HCT116 (cell line): ENCODE results near the gene POU1F1. TPM values are rescaled to one million over a fixed set of nuclear protein-coding genes. Genes with fewer than 3 reads are reported as not detected.

Source experiments
- ATAC-seq: fragments of 200-7000 bp; cut with Tn5 transposase; 2 replicates; pipeline ENCODE4 v1.9.1; 2020; ENCODE audit warnings: mild to moderate bottlenecking, moderate library complexity
- BruUV-seq: library from RNA; stranded (reverse); fragments of 400-500 nt; replicated peaks from 2 replicates; lab custom pipeline; 2021; lab: Mats Ljungman, UMichigan
- CTCF ChIA-PET: fragments of 300-600 bp; sonication (Branson Sonifier 250); formaldehyde crosslinking; loops from one replicate; lab custom pipeline; 2021; ENCODE audit warnings: antibody characterized with exemption; lab: Charles Lee
- POLR2A ChIA-PET: fragments of 300-600, 350-600 bp; sonication (Branson Sonifier 250); formaldehyde crosslinking; loops from one replicate; lab custom pipeline; 2021; ENCODE audit warnings: antibody characterized with exemption; lab: Charles Lee
- RAD21 ChIA-PET, 2 experiments: fragments of 300-600 bp; sonication (Branson Sonifier 250); formaldehyde crosslinking; loops; one replicate each; lab custom pipeline; 2023; ENCODE audit warnings: low total read pairs in 2 of 2; ENCODE audit not compliant: uncharacterized antibody in 2 of 2, unreplicated experiment in 2 of 2, low non-redundant PET in 1 of 2; lab: Charles Lee
- DNase-seq: peaks from one replicate; pipeline ENCODE4 v3.0.0-alpha.2; 2010; ENCODE audit warnings: low read depth, low spot score
- H2AFZ ChIP-seq: fragments of 200-600 bp; shearing (Covaris generic), sonication (generic); 2 replicates; pipeline ENCODE4 v1.6.1; 2017; ENCODE audit warnings: low read depth, mixed run types, mixed read lengths, antibody characterized with exemption, low read length; ENCODE audit not compliant: poor library complexity, severe bottlenecking
- H3K27ac ChIP-seq: 2 replicates; pipeline ENCODE4 v1.5.1; 2012; ENCODE audit warnings: low read depth, low read length
- H3K27me3 ChIP-seq: fragments of 200-600 bp; sonication (generic); 2 replicates; pipeline ENCODE4 v1.6.1; 2016; ENCODE audit warnings: mixed run types, low read length, mixed read lengths; ENCODE audit not compliant: insufficient read depth
- H3K36me3 ChIP-seq, 2 experiments: fragments of 200-500 bp in 1 of 2; fragments of 200-600 bp in 1 of 2; sonication (Bioruptor generic) in 1 of 2; sonication (generic) in 1 of 2; 2 replicates each; pipeline versions ENCODE4 v1.5.1 to v1.6.1; 2014 to 2016; ENCODE audit warnings: low read length in 2 of 2, inconsistent platforms in 1 of 2, mixed read lengths in 1 of 2, mixed run types in 1 of 2; ENCODE audit not compliant: insufficient read depth in 2 of 2, control insufficient read depth in 1 of 2
- H3K4me1 ChIP-seq, 2 experiments: fragments of 200-600 bp in 1 of 2; sonication (generic) in 1 of 2; 2 replicates each; pipeline versions ENCODE4 v1.5.1 to v1.6.1; 2012 to 2017; ENCODE audit warnings: low read length in 2 of 2, inconsistent platforms in 1 of 2, mild to moderate bottlenecking in 1 of 2, mixed read lengths in 1 of 2, mixed run types in 1 of 2, moderate library complexity in 1 of 2; ENCODE audit not compliant: insufficient read depth in 2 of 2, control insufficient read depth in 1 of 2
- H3K4me2 ChIP-seq: fragments of 200-600 bp; sonication (generic); 2 replicates; pipeline ENCODE4 v1.6.1; 2017; ENCODE audit warnings: mixed run types, low read length, mixed read lengths
- H3K4me3 ChIP-seq, 2 experiments: fragments of 200-600 bp in 1 of 2; sonication (generic) in 1 of 2; replicated peaks in 1 of 2; 2 replicates each; pipeline ENCODE4 v1.5.1; 2011 to 2016; ENCODE audit warnings: low read length in 2 of 2, control low read depth in 1 of 2, low read depth in 1 of 2, mild to moderate bottlenecking in 1 of 2, mixed read lengths in 1 of 2, mixed run types in 1 of 2
- H3K79me2 ChIP-seq: fragments of 200-600 bp; sonication (generic); 2 replicates; pipeline ENCODE4 v1.6.1; 2017; ENCODE audit warnings: mild to moderate bottlenecking, mixed run types, low read length, moderate library complexity, mixed read lengths; ENCODE audit not compliant: insufficient read depth
- H3K9ac ChIP-seq: fragments of 200-600 bp; sonication (generic); 2 replicates; pipeline ENCODE4 v1.6.1; 2016; ENCODE audit warnings: low read length, mixed read lengths
- H3K9me2 ChIP-seq: fragments of 200-600 bp; sonication (generic), shearing (Covaris generic); 2 replicates; pipeline ENCODE4 v1.6.1; 2017; ENCODE audit warnings: mixed run types, mild to moderate bottlenecking, moderate library complexity; ENCODE audit not compliant: insufficient read depth
- H3K9me3 ChIP-seq, 2 experiments: fragments of 200-500 bp in 1 of 2; fragments of 200-600 bp in 1 of 2; sonication (Bioruptor generic) in 1 of 2; sonication (generic) in 1 of 2; 2 replicates each; pipeline ENCODE4 v1.6.1; 2014 to 2017; ENCODE audit warnings: low read length in 2 of 2, mixed read lengths in 2 of 2, inconsistent platforms in 1 of 2, low read depth in 1 of 2, mild to moderate bottlenecking in 1 of 2, mixed run types in 1 of 2, moderate library complexity in 1 of 2; ENCODE audit not compliant: control insufficient read depth in 1 of 2, insufficient read depth in 1 of 2
- H4K20me1 ChIP-seq: fragments of 200-600 bp; sonication (generic), shearing (Covaris generic); 2 replicates; pipeline ENCODE4 v1.6.1; 2017; ENCODE audit warnings: mixed run types, mild to moderate bottlenecking, moderate library complexity; ENCODE audit not compliant: insufficient read depth
- CBX3 ChIP-seq: IDR thresholded peaks from 2 replicates; pipeline ENCODE4 v1.6.1; 2012; ENCODE audit warnings: low read depth
- EGR1 ChIP-seq: IDR thresholded peaks from 2 replicates; pipeline ENCODE4 v1.6.1; 2012; ENCODE audit warnings: low read depth
- FOSL1 ChIP-seq: IDR thresholded peaks from 2 replicates; pipeline ENCODE4 v1.6.1; 2012; ENCODE audit warnings: low read depth
- JUND ChIP-seq: IDR thresholded peaks from 2 replicates; pipeline ENCODE4 v1.6.1; 2012
- RAD21 ChIP-seq: IDR thresholded peaks from 2 replicates; pipeline ENCODE4 v1.6.1; 2012; ENCODE audit warnings: low read depth, mild to moderate bottlenecking
- SP1 ChIP-seq: IDR thresholded peaks from 2 replicates; pipeline ENCODE4 v1.6.1; 2012; ENCODE audit warnings: low read depth
- intact Hi-C: fragments of 100-400 bp; cut with micrococcal nuclease; formaldehyde crosslinking; loops from 2 replicates; pipeline ENCODE4 v1.10.0; 2022
- total RNA-seq: library from RNA; stranded (reverse); gene quantifications from one replicate; pipeline ENCODE4 v1.2.1, GENCODE V29; 2021; ENCODE audit not compliant: unreplicated experiment
- TF ChIP-seq, protein P1 (sequence below), 3 experiments: fragments of 200-600 bp in 1 of 3; sonication (generic) in 1 of 3; IDR thresholded peaks in 2 of 3; conservative IDR thresholded peaks in 1 of 3; 2 replicates each; pipeline ENCODE4 v1.5.1; 2012 to 2017; ENCODE audit warnings: low read depth in 2 of 3, low read length in 2 of 3, antibody characterized with exemption in 1 of 3, borderline replicate concordance in 1 of 3, control low read depth in 1 of 3, mild to moderate bottlenecking in 1 of 3, mixed read lengths in 1 of 3, mixed run types in 1 of 3, moderate library complexity in 1 of 3; ENCODE audit not compliant: insufficient read depth in 1 of 3

The POU1F1 gene
- total RNA-seq, 1 experiment from 2014 or later = not detected

DNA sequence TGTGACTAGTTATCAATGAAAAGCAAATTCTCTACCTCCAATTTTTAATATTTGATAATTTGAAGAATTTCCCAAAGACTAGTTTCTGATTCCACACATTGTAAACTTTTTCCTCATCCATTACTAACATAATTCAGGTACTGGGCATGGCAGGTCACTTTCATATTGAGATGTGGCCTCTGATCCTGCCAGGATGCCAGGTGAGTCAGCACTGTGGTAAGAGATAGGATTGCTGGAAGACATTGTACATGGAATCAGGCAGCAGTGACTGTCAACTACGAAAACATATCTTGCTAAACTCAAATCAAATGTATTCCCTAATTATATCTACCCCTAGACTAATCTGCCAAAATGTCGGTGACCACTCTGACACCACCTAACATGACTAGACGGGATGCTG lies 33.2 kb upstream of the POU1F1 start:
- peak; percentile 22; the same call in 1 of the 2 replicates for TF ChIP-seq SP1
- no peak for TF ChIP-seq RAD21
- 0 out of 2 replicates have a peak, but pooled peaks have one; percentile 22 for TF ChIP-seq CBX3
- peak; percentile 30; the same call in 1 of the 2 replicates for TF ChIP-seq FOSL1
- TF ChIP-seq, all 23 proteins: peak for 3
- Histone ChIP-seq H3K9me2 (no peaks in the 10 kb centered on the region), H3K9me3 (no peaks in the 10 kb centered on the region), H3K27me3 (no peaks in the 10 kb centered on the region), H3K4me3 (no peak overlapping the region), H3K9ac (no peak overlapping the region), H4K20me1 (no peaks in the 10 kb centered on the region), H2AFZ (peak overlapping the region; percentile 94), H3K36me3 (no peaks in the 10 kb centered on the region), H3K27ac (no peak overlapping the region), H3K79me2 (no peaks in the 10 kb centered on the region), H3K4me1 (peaks cover 2 to 16% of the 10 kb centered on the region in 2 experiments; a peak in 2 of 4 replicates), H3K4me2 (peak overlapping the region; percentile 45)
- BruUV-seq = no TSS peak
- intact Hi-C loops = no loop called here
- DNase-seq = peak; percentile 40
- ChIA-PET CTCF (interaction anchor here (1.2 to 2.3 kb wide), 2 partner anchors 11 to 41 kb away, joined by 3 to 7 read pairs; no protein-coding TSS in a partner anchor), RAD21 (no interaction called here), POLR2A (no interaction called here)
- ATAC-seq = peak; percentile 82

DNA sequence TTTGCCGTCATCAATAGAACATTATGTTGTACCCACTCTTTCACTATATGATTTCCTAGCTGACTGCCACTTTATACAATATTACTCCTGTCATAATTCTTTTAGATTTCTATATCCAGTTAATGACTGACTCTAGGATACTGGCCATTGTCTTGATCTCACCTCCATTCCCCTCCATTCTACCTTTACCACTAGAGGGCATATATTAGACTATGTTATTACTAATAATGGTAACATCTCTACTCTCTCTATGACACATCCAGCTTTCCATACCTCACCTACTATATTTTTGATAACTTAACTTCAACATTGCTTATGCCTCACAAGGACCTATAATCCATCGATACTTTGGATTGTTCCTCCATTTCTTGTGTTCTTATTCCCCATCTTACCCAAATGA lies 31.4 kb upstream of the POU1F1 start:
- Histone ChIP-seq H3K27me3 (no peaks in the 10 kb centered on the region), H3K4me1 (peaks cover 2 to 16% of the 10 kb centered on the region in 2 experiments; a peak in 2 of 4 replicates), H3K27ac (no peak overlapping the region), H3K36me3 (no peaks in the 10 kb centered on the region), H3K4me3 (no peak overlapping the region), H2AFZ (no peak overlapping the region), H3K9me2 (no peaks in the 10 kb centered on the region), H3K9ac (no peak overlapping the region), H3K79me2 (no peaks in the 10 kb centered on the region), H4K20me1 (no peaks in the 10 kb centered on the region), H3K9me3 (no peaks in the 10 kb centered on the region), H3K4me2 (no peak overlapping the region)
- ATAC-seq = peak; percentile 81
- ChIA-PET POLR2A (no interaction called here), CTCF (interaction anchor here (1.4 to 2.3 kb wide), 2 partner anchors 10 to 43 kb away, joined by 4 to 7 read pairs; no protein-coding TSS in a partner anchor), RAD21 (interaction anchor here in 1 of 2 experiments (0.6 kb wide), 1 partner anchor 194 kb away, joined by 3 read pairs; no protein-coding TSS in a partner anchor)
- no peak for DNase-seq
- BruUV-seq = no TSS peak
- intact Hi-C loops = no loop called here
- no peak for TF ChIP-seq EGR1
- TF ChIP-seq, protein P1, sequence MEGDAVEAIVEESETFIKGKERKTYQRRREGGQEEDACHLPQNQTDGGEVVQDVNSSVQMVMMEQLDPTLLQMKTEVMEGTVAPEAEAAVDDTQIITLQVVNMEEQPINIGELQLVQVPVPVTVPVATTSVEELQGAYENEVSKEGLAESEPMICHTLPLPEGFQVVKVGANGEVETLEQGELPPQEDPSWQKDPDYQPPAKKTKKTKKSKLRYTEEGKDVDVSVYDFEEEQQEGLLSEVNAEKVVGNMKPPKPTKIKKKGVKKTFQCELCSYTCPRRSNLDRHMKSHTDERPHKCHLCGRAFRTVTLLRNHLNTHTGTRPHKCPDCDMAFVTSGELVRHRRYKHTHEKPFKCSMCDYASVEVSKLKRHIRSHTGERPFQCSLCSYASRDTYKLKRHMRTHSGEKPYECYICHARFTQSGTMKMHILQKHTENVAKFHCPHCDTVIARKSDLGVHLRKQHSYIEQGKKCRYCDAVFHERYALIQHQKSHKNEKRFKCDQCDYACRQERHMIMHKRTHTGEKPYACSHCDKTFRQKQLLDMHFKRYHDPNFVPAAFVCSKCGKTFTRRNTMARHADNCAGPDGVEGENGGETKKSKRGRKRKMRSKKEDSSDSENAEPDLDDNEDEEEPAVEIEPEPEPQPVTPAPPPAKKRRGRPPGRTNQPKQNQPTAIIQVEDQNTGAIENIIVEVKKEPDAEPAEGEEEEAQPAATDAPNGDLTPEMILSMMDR (IDR thresholded peaks at IDR 0.05 in 2 of 3, conservative IDR thresholded peaks at IDR 0.05 in 1 of 3; ENCODE audit: borderline replicate concordance in 1 of 3, insufficient read depth in 1 of 3, low read depth in 2 of 3, low read length in 2 of 3) = peak in 2 of 3 experiments; percentile 38 to 60; a peak in 3 of 6 replicates
- no peak for TF ChIP-seq SP1
- peak; percentile 32; the same call in 1 of the 2 replicates for TF ChIP-seq RAD21
- no peak for TF ChIP-seq JUND
